Keratinocyte (primary cell): ENCODE data around the gene FOXK1.

Experiments
- EZH2 ChIP-seq: IDR thresholded peaks from one replicate; pipeline ENCODE4 v1.6.1; 2012; ENCODE audit warnings: inconsistent platforms, mild to moderate bottlenecking, low read length, moderate library complexity
- TF ChIP-seq, protein P1 (sequence below), 3 experiments: IDR thresholded peaks in 1 of 3; conservative IDR thresholded peaks in 1 of 3; optimal IDR thresholded peaks in 1 of 3; 2 replicates in 2 of 3; 3 replicates in 1 of 3; pipeline versions ENCODE3 to v1.5.1; 2011; ENCODE audit warnings: low read length in 3 of 3, mild to moderate bottlenecking in 3 of 3, moderate library complexity in 2 of 3, control low read depth in 1 of 3, inconsistent platforms in 1 of 3; ENCODE audit not compliant: insufficient read depth in 2 of 3; ENCODE audit errors: extremely low read depth in 1 of 3

GRCh38 chr7:4781366-4782069 lies 99.4 kb downstream of the FOXK1 start:
- TF ChIP-seq EZH2 = no peak
- TF ChIP-seq, protein P1, sequence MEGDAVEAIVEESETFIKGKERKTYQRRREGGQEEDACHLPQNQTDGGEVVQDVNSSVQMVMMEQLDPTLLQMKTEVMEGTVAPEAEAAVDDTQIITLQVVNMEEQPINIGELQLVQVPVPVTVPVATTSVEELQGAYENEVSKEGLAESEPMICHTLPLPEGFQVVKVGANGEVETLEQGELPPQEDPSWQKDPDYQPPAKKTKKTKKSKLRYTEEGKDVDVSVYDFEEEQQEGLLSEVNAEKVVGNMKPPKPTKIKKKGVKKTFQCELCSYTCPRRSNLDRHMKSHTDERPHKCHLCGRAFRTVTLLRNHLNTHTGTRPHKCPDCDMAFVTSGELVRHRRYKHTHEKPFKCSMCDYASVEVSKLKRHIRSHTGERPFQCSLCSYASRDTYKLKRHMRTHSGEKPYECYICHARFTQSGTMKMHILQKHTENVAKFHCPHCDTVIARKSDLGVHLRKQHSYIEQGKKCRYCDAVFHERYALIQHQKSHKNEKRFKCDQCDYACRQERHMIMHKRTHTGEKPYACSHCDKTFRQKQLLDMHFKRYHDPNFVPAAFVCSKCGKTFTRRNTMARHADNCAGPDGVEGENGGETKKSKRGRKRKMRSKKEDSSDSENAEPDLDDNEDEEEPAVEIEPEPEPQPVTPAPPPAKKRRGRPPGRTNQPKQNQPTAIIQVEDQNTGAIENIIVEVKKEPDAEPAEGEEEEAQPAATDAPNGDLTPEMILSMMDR (optimal IDR thresholded peaks at IDR 0.05 in 1 of 3, IDR thresholded peaks at IDR 0.05 in 1 of 3, conservative IDR thresholded peaks at IDR 0.05 in 1 of 3; ENCODE audit: extremely low read depth in 1 of 3, insufficient read depth in 2 of 3, low read length in 3 of 3) = no peak
